Dendritic cell treated with granulocyte-macrophage colony-stimulating factor and Interleukin-4, amounts not matched to agents 40 ng/mL and 50 ng/mL, for 4 days (primary cell): ENCODE measurements around the gene TRAPPC3L.

Source experiments
- H3K27ac Mint-ChIP-seq: one replicate; pipeline ENCODE4 v1.8.0; 2022; ENCODE audit warnings: mild to moderate bottlenecking, mixed read lengths
- H3K27me3 Mint-ChIP-seq: one replicate; pipeline ENCODE4 v1.8.0; 2022; ENCODE audit warnings: mild to moderate bottlenecking, mixed read lengths
- H3K36me3 Mint-ChIP-seq: one replicate; pipeline ENCODE4 v1.8.0; 2022; ENCODE audit warnings: low read depth, mixed read lengths
- H3K4me1 Mint-ChIP-seq: one replicate; pipeline ENCODE4 v1.8.0; 2022; ENCODE audit warnings: low read depth, mixed read lengths
- H3K4me3 Mint-ChIP-seq: one replicate; pipeline ENCODE4 v1.8.0; 2022; ENCODE audit warnings: mild to moderate bottlenecking, moderate library complexity, mixed read lengths
- H3K9me3 Mint-ChIP-seq: one replicate; pipeline ENCODE4 v1.8.0; 2022; ENCODE audit warnings: mixed read lengths
- intact Hi-C: fragments of 100-400 bp; cut with micrococcal nuclease; formaldehyde crosslinking; loops from one replicate; pipeline ENCODE4 v1.15.0; 2022

The TRAPPC3L gene

DNA sequence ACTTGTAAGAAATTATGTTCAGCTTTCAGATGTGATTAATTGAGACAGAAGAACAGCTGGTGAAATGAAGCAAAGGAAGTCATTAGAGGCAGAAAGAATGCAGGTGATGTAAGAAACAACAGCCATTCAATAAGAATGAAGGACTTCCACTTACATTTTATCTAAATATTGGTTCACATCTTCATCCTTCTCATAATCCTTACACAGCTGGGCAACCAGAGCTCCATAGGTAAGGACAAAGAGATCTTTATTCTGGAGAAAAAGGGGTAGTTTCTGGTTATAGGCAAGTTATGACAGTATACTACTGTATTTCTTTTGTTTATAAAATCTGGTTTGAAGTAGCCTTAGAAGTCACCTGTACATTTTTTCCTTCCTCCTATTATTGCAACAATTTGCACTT lies 2.3 kb downstream of the TRAPPC3L start:
- no peaks in the 10 kb centered on the region for H3K4me1 Mint-ChIP-seq
- no peaks in the 10 kb centered on the region for H3K36me3 Mint-ChIP-seq
- H3K27ac Mint-ChIP-seq, result no peak overlapping the region
- H3K9me3 Mint-ChIP-seq, result no peaks in the 10 kb centered on the region
- H3K27me3 Mint-ChIP-seq, result peaks cover 5% of the 10 kb centered on the region
- H3K4me3 Mint-ChIP-seq, result no peak overlapping the region
- intact Hi-C loops, result no loop called here

GRCh38 chr6:116542426-116542825 lies 3.1 kb downstream of the TRAPPC3L start:
- Mint-ChIP-seq H3K36me3 (no peaks in the 10 kb centered on the region), H3K27ac (no peak overlapping the region), H3K4me1 (no peaks in the 10 kb centered on the region), H3K9me3 (no peaks in the 10 kb centered on the region), H3K4me3 (no peak overlapping the region), H3K27me3 (peaks cover 5% of the 10 kb centered on the region)
- intact Hi-C loops, result no loop called here

DNA sequence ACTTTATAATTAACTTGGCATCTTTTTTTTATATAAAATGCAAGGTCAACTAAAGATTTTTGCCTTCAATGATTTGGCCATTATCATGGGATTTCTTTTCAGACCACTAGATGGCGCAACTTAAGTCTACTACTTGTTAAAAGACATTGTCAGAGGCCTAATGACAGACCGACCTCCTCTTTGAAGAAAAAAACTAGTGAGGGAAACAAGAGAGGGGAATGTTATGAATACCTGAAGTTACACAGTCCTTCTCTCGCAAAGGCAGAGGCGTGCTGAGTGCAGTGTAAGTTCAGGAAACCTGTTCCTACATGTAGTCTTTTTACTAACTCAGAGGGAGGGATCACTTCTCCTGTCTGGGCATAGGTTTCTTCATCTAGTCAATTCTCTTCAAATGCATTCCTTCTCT lies 9.3 kb downstream of the TRAPPC3L start:
- no peaks in the 10 kb centered on the region for H3K36me3 Mint-ChIP-seq
- peaks cover 3% of the 10 kb centered on the region for H3K27me3 Mint-ChIP-seq
- peaks cover 17% of the 10 kb centered on the region for H3K4me1 Mint-ChIP-seq
- H3K4me3 Mint-ChIP-seq, result no peak overlapping the region
- H3K9me3 Mint-ChIP-seq, result no peaks in the 10 kb centered on the region
- H3K27ac Mint-ChIP-seq, result no peak overlapping the region
- intact Hi-C loops, result no loop called here

GRCh38 chr6:116535109-116535508 lies 10.4 kb downstream of the TRAPPC3L start:
- no peaks in the 10 kb centered on the region for H3K27me3 Mint-ChIP-seq
- H3K36me3 Mint-ChIP-seq, result no peaks in the 10 kb centered on the region
- intact Hi-C loops, result no loop called here
- H3K4me1 Mint-ChIP-seq, result peaks cover 25% of the 10 kb centered on the region
- H3K4me3 Mint-ChIP-seq, result no peak overlapping the region
- no peaks in the 10 kb centered on the region for H3K9me3 Mint-ChIP-seq
- no peak overlapping the region for H3K27ac Mint-ChIP-seq

DNA sequence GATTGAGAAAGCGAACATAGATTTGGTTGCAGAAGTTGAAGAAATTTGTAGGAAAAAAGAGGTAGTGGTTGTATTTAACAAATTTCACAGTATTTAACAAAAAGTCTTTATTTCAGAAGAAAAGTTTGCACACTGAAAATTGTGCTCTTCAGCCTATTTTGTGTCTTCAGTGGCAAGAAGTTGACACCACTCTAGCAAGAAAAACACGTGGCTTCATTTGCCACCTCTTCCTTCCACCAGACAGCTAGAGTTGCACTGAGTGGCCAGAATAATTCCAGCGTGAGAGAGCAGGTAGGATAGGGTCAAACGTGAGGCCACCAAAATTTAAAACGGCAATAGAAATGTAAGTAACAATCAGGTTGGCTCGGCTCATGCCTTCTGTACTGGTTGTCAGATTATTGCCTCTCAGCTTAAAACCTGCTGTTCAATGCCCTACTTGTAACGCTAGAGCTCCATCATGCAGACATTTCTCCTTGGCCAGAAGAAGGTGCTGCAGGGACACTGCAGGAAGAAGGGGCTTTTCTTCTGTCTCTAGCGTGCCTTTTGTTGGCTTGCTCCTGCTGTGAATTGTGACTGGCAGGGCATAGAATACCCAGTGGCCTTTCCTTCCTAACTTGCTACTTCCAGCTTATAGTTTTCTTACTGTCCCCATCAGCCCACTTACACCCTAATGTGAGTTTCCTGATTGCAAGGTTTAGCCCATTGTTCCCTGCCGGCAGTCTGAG lies 12.1 kb downstream of the TRAPPC3L start:
- intact Hi-C loops, result loop anchor here (5.0 kb wide), 2 partner anchors 91 to 266 kb away; no protein-coding TSS in a partner anchor
- Mint-ChIP-seq H3K4me1 (peaks cover 33% of the 10 kb centered on the region), H3K9me3 (no peaks in the 10 kb centered on the region), H3K27me3 (no peaks in the 10 kb centered on the region), H3K4me3 (no peak overlapping the region), H3K27ac (no peak overlapping the region), H3K36me3 (no peaks in the 10 kb centered on the region)

GRCh38 chr6:116531675-116532570 lies 13.6 kb downstream of the TRAPPC3L start:
- no peak overlapping the region for H3K27ac Mint-ChIP-seq
- H3K27me3 Mint-ChIP-seq, result no peaks in the 10 kb centered on the region
- no peaks in the 10 kb centered on the region for H3K9me3 Mint-ChIP-seq
- intact Hi-C loops, result loop anchor here (1.0 to 5.0 kb wide), 3 partner anchors 90 to 265 kb away; no protein-coding TSS in a partner anchor
- H3K4me3 Mint-ChIP-seq, result no peak overlapping the region
- H3K36me3 Mint-ChIP-seq, result no peaks in the 10 kb centered on the region
- H3K4me1 Mint-ChIP-seq, result peaks cover 31% of the 10 kb centered on the region

- no peaks in the 10 kb centered on the region for H3K9me3 Mint-ChIP-seq
- no peak overlapping the region for H3K4me3 Mint-ChIP-seq
- H3K4me1 Mint-ChIP-seq, result peaks cover 24% of the 10 kb centered on the region
- H3K27me3 Mint-ChIP-seq, result no peaks in the 10 kb centered on the region
- peak overlapping the region; percentile 15 for H3K27ac Mint-ChIP-seq
- intact Hi-C loops, result loop anchor here (5.0 kb wide), 2 partner anchors 88 to 263 kb away; no protein-coding TSS in a partner anchor
- H3K36me3 Mint-ChIP-seq, result no peaks in the 10 kb centered on the region
These were observed 15.0 kb downstream of the TRAPPC3L start for GRCh38 chr6:116530436-116530835.

- H3K27me3 Mint-ChIP-seq, result no peaks in the 10 kb centered on the region
- no peak overlapping the region for H3K4me3 Mint-ChIP-seq
- intact Hi-C loops, result loop anchor here (5.0 kb wide), 2 partner anchors 87 to 262 kb away; no protein-coding TSS in a partner anchor
- H3K36me3 Mint-ChIP-seq, result no peaks in the 10 kb centered on the region
- H3K9me3 Mint-ChIP-seq, result no peaks in the 10 kb centered on the region
- peaks cover 24% of the 10 kb centered on the region for H3K4me1 Mint-ChIP-seq
- H3K27ac Mint-ChIP-seq, result peak overlapping the region; percentile 15
These were observed 15.8 kb downstream of the TRAPPC3L start for GRCh38 chr6:116529466-116530290.

- H3K4me3 Mint-ChIP-seq, result no peak overlapping the region
- peaks cover 24% of the 10 kb centered on the region for H3K4me1 Mint-ChIP-seq
- intact Hi-C loops, result no loop called here
- H3K27me3 Mint-ChIP-seq, result no peaks in the 10 kb centered on the region
- H3K9me3 Mint-ChIP-seq, result no peaks in the 10 kb centered on the region
- H3K27ac Mint-ChIP-seq, result no peak overlapping the region
- H3K36me3 Mint-ChIP-seq, result no peaks in the 10 kb centered on the region
These were observed 16.7 kb downstream of the TRAPPC3L start for GRCh38 chr6:116528780-116529179.

DNA sequence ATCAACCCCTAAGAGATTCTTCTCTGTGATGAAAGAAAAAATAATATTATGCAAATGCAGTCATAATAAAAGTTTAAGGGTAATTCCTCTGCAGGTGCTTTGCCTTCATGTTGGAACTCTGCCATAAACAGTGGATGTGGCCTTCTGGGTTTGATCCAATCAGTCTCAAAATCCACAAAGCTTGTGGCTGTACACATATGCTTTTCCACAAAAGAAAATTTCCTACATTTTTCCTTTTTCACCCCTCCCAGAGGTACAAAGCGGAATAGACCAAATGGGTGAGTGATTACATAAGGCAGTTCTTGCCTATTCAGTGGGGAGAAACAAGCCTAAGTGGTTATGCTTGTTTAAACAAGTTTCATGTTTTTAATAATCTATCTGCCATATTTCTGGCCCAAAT lies 17.4 kb downstream of the TRAPPC3L start:
- H3K27ac Mint-ChIP-seq, result no peak overlapping the region
- intact Hi-C loops, result no loop called here
- H3K9me3 Mint-ChIP-seq, result no peaks in the 10 kb centered on the region
- H3K4me1 Mint-ChIP-seq, result peaks cover 22% of the 10 kb centered on the region
- H3K27me3 Mint-ChIP-seq, result no peaks in the 10 kb centered on the region
- no peak overlapping the region for H3K4me3 Mint-ChIP-seq
- no peaks in the 10 kb centered on the region for H3K36me3 Mint-ChIP-seq

- H3K4me3 Mint-ChIP-seq, result no peak overlapping the region
- H3K4me1 Mint-ChIP-seq, result no peaks in the 10 kb centered on the region
- intact Hi-C loops, result no loop called here
- no peaks in the 10 kb centered on the region for H3K36me3 Mint-ChIP-seq
- H3K27me3 Mint-ChIP-seq, result no peaks in the 10 kb centered on the region
- no peak overlapping the region for H3K27ac Mint-ChIP-seq
- H3K9me3 Mint-ChIP-seq, result no peaks in the 10 kb centered on the region
These were observed 21.2 kb downstream of the TRAPPC3L start for GRCh38 chr6:116524236-116524635.

DNA sequence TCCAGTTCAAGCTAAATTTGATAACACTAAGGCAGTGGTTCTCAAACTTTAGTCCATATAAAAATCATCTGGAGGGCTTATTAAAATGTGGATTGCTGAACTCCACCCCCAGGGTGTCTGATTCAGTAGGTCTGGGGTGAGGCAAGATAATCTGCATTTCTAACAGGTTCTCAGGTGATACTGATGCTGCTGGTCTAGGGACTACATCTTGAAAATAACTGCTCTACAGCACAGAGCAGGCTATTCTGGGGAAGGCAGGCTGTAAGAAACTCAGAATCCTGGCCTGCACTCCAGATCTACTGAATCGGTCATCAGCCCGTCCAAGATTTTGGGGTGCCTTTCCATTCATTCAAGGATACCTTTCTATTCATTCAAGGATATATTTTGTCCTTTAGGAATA lies 22.6 kb downstream of the TRAPPC3L start:
- no peaks in the 10 kb centered on the region for H3K9me3 Mint-ChIP-seq
- peaks cover 1% of the 10 kb centered on the region for H3K27me3 Mint-ChIP-seq
- intact Hi-C loops, result no loop called here
- no peaks in the 10 kb centered on the region for H3K4me1 Mint-ChIP-seq
- H3K4me3 Mint-ChIP-seq, result no peak overlapping the region
- no peaks in the 10 kb centered on the region for H3K36me3 Mint-ChIP-seq
- no peak overlapping the region for H3K27ac Mint-ChIP-seq

DNA sequence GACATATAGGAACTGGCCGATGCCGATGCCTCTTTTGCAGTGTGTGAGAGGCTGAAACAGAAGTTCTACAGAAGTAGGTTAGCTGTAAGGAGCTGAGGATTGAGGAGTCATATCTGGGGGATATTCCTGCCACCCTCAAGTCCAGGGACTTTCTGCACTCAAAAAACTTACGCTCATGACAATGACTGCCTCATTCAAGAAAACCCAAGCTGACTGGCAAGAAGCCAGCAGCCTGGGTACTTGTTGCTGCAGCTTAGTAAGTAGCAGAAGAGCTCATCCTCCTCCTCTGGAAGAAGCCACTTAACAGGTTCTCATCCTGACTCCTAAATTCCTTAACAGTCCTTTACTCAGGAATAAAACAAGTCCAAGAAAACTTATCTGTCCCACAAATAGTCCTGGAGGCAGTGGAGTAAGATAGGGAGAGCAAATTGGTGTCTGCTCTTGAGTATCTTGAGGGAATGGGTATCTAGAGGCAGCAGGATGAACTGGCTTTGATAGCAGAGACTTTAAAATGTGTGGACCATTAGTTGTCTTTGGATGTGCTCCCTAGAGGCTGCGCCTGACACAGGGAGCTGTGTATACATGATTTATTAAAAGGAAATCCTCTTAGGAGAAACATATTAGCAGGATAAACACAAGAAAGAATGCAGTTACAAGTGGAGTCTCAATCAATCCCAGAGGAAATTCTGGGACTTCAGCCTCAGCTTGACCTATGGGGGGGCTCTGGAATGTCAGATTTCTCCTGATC lies 26.7 kb downstream of the TRAPPC3L start:
- intact Hi-C loops, result no loop called here
- peaks cover 5% of the 10 kb centered on the region for H3K4me1 Mint-ChIP-seq
- peaks cover 1% of the 10 kb centered on the region for H3K27me3 Mint-ChIP-seq
- H3K9me3 Mint-ChIP-seq, result no peaks in the 10 kb centered on the region
- no peak overlapping the region for H3K4me3 Mint-ChIP-seq
- H3K36me3 Mint-ChIP-seq, result no peaks in the 10 kb centered on the region
- H3K27ac Mint-ChIP-seq, result no peak overlapping the region
